GM21423 (cell line): ENCODE measurements around the gene NDST1.

Experiments
- ATAC-seq: cut with Tn5 transposase; IDR thresholded peaks from one replicate; pipeline ENCODE4 v1.9.1; 2021; ENCODE audit warnings: mild to moderate bottlenecking, moderate library complexity; ENCODE audit not compliant: unreplicated experiment

NDST1 gene

GRCh38 chr5:150601491-150602345 is 93.8 kb downstream of the NDST1 start:
- no peak for ATAC-seq

- ATAC-seq, result no peak
These were observed 95.1 kb downstream of the NDST1 start for GRCh38 chr5:150603052-150603451.

- ATAC-seq, result no peak
These were observed 95.6 kb downstream of the NDST1 start for GRCh38 chr5:150603491-150603890.

GRCh38 chr5:150604010-150604409 is 96.1 kb downstream of the NDST1 start:
- no peak for ATAC-seq

GRCh38 chr5:150604894-150605440 is 97.0 kb downstream of the NDST1 start:
- ATAC-seq, result no peak

GRCh38 chr5:150605546-150605945 is 97.6 kb downstream of the NDST1 start:
- ATAC-seq, result no peak

GRCh38 chr5:150606476-150606875 is 98.5 kb downstream of the NDST1 start:
- ATAC-seq, result no peak

- ATAC-seq, result no peak
These were observed 99.2 kb downstream of the NDST1 start for GRCh38 chr5:150607105-150607504.
